ENCODE results near the gene AP2M1. TPM values are rescaled to one million over a fixed set of nuclear protein-coding genes. Genes with fewer than 3 reads are reported as not detected.

The AP2M1 gene
- total RNA-seq, 1 donor from 2014 or later = 253 TPM

DNA sequence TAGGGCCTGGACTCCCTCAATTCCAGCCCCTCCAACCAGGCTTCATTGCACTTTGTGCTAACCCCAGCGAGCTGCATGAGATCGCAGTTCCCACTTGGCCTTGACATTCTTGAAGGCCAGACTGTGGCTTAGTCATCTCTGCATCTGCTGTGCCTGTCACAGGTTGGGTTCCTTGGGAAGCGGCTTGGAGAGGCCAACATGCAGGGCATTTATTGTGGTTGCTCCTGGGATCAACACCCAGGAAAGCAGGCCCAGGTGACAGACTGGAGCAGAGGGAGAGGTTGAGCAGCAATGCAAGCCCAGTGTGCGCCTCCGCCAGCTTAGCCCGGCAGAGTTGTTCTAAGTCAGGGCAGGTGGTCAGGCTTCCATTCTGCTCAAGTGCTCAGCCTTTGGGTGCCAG lies 21.9 kb downstream of the AP2M1 start:
- ATAC-seq (ENCODE audit: poor library complexity) (no peak), DNase-seq (no peak)
- intact Hi-C loops (cut with DNase I) = no loop called here

DNA sequence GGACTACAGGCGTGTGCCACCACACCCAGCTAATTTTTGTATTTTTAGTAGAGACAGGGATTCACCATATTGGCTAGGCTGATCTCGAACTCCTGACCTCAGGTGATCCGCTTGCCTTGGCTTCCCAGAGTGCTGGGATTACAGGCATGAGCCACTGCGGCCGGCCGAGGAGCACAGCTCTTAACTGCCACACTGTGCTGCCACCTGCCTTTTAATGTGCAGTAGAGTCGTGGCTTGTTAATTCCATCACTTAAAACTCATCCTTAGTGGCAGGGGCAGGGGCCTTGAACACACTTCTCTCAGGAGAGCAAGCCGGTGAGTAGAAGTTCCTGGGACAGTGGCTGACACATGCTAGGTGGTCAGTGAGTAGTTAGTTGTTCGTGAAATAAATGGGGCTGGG lies 23.9 kb downstream of the AP2M1 start:
- DNase-seq (no peak), ATAC-seq (ENCODE audit: poor library complexity) (no peak)
- intact Hi-C loops (cut with DNase I) = no loop called here

DNA sequence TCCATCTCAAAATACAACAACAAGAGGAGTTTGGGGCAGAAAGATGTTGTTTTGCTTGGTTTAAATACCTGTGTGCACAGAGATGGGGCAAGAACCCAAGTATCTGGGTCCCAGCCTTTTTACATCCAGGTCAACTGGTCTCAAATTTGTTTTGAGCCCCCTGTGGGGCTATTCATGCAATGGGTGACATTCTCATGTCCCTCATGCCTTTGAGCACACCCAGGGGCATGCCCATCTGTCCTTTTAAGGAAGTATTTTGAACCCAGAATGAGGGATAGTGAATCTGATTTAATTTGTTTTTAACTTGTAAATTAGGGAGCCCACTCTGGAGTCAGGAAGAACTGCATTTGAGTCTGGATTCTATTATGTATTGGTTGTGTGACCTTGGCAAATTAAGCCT lies 26.2 kb downstream of the AP2M1 start:
- ATAC-seq (ENCODE audit: poor library complexity) (no peak), DNase-seq (no peak)
- intact Hi-C loops (cut with DNase I) = no loop called here

DNA sequence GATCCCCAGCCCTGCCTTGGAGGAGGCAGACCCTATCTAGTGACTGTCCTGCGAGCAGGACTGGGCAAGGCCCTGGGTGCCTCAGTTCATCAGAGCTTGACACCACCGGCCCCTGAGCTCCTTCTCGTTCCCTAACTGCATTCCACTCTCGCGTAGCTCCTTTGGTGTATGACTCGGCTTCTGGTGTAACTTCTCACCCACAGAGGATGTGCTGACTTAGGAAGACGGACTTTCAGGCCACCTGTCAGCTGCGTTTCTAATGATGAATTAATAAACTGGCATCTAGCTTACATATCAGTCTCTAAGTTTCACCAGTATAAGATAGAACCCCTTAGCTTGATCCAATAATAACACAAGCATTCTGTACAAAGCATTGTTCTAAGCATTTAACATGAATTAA lies 28.9 kb downstream of the AP2M1 start:
- intact Hi-C loops (cut with DNase I) = no loop called here
- no peak for DNase-seq
- ATAC-seq (ENCODE audit: poor library complexity) = no peak

DNA sequence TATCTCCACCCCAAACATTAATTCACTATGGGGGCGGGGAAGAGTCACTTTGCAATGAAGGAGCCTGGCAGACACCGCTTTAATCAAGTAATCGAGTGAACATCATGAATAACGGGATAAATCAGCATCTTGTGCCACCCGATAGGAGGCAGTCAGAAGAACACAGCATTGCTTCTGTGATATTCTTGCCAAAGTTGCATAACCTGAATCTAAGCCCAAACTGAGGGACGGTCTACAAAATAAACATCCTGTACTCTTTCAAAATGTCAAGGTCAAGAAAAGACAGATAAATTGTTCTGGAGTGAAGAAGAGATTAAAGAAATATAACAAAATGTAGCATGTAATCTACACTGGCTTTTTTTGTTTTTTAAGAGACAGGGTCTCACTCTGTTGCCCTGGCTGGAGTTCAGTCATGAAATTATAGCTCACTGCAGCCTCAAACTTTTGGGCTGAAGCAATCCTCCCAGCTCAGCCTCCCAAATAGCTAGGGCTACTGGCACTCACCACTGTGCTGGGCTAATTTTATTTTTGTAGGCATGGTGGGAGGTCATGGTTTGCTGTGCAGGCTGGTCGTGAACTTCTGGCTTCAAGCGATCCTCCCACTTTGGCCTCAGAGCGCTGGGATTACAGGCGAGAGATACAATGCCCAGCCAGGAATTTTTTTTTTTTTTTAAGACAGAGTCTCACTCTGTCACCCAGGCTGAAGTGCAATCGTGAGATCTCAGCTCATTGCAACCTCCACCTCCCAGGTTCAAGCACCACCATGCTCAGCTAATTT lies 34.7 kb downstream of the AP2M1 start:
- intact Hi-C loops (cut with DNase I) = no loop called here
- peak; percentile 36 for ATAC-seq (ENCODE audit: poor library complexity)

DNA sequence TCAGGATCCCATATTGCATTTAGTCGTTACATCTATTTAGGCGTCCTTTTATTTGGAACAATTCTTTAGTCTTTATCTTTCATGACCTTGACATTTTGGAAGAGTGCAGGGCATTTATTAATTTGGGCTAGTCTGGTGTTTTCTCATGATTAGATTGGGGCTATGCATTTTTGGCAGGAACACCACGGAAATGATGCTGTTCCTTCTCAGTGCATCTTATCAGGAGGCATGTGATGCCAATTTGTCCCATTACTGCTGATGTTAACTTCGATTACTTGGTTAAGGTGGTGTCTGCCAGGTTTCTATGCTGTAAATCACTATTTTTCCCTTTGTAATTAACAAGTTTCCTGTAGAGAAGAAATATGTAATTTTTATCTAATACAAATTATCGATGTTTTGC lies 36.6 kb downstream of the AP2M1 start:
- no peak for DNase-seq
- no peak for ATAC-seq (ENCODE audit: poor library complexity)
- intact Hi-C loops (cut with DNase I) = no loop called here

More for the DNA sequence above, 34.7 kb downstream of the AP2M1 start:
- DNase-seq = no peak

DNA sequence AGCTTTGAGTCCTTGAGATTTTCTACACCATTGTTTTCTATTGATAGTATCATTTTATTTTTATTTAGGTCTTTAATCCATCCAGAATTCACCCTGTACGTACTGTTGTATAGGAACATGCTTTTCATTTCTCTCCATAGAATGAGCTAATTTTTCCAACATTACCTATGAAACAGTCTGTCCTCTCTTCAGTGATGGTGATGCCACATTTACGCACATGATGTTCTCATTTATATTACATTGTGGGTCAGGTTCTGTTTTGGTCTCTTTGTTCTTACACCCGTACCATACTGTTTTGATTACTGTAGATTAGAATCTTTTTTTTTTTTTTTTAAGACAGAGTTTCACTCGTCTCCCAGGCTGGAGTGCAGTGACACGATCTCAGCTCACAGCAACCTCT lies 37.1 kb downstream of the AP2M1 start:
- ATAC-seq (ENCODE audit: poor library complexity) = no peak
- DNase-seq = no peak
- intact Hi-C loops (cut with DNase I) = no loop called here

DNA sequence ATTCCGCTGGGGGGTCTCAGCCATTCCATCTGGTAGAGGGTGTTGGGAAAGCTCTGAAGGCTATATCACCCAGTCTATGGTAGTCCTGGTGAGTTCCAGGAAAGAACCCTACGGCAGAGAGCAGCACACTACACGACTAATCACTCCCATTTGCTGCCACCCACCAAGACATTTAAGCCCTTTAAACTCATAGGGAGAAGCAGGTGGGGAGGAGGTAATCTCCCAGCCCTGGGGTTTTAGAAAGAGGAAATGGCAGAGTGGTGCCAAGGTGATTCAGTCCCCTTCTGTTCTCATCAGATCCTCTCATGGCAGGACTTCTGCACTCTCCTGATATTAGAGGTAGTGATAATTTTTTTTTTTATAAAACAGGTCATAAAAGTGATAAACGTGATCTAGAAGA lies 44.2 kb downstream of the AP2M1 start:
- DNase-seq = no peak
- no peak for ATAC-seq (ENCODE audit: poor library complexity)
- intact Hi-C loops (cut with DNase I) = no loop called here

DNA sequence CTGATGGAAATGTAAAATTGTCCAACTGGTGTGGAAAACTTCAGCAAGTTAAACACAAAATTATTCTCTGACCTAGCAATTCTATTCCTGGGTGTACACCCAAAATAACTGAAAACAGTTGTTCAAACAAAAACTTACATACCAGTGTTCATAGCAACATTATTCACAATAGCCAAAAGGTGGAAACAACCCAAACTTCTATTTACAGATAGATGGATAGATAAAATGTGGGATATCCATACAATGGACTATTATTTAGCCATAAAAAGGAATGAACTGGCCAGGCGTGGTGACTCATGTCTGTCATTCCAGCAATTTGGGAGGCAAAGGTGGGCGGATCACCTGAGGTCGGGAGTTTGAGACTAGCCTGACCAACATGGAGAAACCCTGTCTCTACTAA lies 47.9 kb downstream of the AP2M1 start:
- intact Hi-C loops (cut with DNase I) = no loop called here
- DNase-seq = no peak
- ATAC-seq (ENCODE audit: poor library complexity) = no peak

DNA sequence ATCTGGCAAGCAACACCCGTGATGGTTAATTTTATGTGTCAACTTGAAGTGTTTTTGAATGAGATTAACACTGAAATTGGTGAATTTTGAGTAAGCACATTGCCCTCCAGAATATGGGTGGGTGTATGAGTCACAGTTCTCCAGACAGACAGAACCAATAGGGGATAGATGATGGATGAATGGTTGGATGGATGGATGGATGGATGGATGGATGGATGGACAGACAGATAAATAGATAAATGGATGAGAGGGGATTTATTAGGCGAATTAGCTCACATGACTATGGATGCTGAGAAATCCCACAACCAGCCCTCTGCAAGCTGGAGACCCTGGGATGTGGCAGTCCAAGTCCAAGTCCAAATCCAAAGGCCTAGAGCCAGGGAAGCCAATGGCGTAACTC lies 49.3 kb downstream of the AP2M1 start:
- DNase-seq = no peak
- intact Hi-C loops (cut with DNase I) = no loop called here
- no peak for ATAC-seq (ENCODE audit: poor library complexity)

DNA sequence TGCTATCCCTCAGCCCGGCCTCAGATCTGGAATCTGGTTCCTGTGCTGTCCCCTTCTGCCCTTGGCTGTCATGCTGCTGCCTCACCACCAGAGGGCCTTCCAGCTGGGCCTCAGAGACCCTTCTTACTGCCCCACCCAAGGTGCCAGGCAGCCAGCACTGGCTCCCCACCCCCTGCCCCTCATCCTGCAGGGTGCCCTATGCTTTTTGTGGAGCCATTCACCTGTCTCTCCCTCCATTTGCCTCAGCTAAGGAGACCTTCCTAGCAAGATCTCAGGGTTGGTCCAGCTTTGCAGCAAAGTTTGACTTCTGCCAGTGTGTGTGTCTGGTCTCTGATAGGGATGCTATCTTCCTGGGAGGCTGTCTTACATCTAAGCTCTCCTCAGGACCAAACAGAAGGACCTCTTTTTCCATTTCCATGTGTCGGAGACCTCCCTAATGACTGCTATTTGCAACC lies 52.9 kb downstream of the AP2M1 start:
- intact Hi-C loops (cut with DNase I) = no loop called here
- peak; percentile 46 for ATAC-seq (ENCODE audit: poor library complexity)
- no peak for DNase-seq

DNA sequence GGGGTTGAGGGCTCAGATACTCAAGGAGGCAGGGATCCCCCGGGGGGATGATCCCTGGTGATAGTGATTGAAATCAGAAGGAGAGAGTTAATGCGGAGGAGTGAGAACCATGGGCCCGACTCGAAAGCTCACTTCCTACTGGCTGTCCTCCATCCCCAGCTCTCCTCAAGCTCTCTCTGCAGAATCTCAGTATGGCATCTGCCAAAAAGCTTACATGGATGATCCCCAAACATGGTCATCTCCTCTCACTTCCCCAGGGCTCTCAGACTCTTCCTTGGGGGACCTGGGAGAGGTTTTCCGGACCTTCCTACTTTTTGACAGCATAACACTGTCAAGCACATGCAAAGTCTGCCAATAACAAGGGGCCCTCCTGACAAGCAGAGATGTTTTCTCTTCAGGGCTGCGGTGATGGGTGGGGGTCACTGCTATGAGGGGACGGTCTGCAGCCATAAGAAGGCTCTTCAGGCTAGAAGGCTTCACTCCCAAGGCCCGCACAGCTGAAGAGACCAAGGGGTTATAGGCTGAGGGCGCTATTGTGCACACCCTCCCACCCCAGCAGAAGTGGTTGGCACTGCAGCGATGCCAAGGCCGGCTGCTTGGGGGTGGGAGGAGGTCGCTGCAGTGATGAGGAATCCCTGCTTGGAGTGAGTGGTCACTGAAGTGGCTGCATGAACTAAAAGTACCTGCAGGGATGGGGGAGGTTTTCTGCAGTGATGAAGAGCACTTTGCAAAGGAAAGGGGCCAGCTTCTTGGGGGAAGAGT lies 53.9 kb downstream of the AP2M1 start:
- ATAC-seq (ENCODE audit: poor library complexity) = no peak
- no peak for DNase-seq
- intact Hi-C loops (cut with DNase I) = no loop called here

DNA sequence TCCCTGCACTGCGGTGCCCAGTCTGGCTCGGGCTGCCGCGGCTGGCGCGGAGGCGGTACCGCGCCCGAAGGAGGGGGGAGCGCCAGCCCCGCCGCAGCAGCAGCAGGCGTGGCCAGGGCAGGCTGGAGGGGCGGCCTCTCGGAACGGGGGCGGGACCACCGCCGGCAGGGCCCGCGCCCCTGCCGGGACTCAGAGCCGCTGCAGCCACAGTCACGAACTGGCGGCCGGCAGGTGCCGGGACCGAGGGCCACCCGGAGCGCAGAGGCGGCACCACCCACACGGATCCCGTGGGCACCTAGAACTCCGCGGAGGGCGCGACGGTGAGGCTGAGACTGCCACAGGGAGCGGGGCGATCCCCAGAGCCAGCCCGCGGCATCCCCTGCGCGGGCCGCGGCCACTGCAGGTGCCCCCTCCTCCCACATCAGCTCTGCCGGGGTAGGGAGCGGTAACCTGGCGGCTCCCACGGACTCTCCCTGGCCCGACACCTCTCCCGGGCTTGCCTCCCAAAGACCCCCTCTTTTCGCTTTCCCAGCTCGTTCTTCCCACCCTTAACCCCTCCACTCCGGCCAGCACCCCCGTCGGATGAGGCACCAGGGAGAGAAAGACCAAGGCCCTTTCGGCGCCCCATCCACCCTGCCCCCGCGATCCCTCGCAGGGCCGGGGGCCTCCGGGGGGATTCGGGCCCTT lies 54.9 kb downstream of the AP2M1 start, which contains the start of gene VWA5B2:
Gene VWA5B2 (plus strand): TSS at position 192 of the 687 bp plus-strand sequence. CDS start 944 bp downstream, outside the sequence.
- peak; percentile 64 for DNase-seq
- ATAC-seq (ENCODE audit: poor library complexity) = peak; percentile 91
- intact Hi-C loops (cut with DNase I) = no loop called here

DNA sequence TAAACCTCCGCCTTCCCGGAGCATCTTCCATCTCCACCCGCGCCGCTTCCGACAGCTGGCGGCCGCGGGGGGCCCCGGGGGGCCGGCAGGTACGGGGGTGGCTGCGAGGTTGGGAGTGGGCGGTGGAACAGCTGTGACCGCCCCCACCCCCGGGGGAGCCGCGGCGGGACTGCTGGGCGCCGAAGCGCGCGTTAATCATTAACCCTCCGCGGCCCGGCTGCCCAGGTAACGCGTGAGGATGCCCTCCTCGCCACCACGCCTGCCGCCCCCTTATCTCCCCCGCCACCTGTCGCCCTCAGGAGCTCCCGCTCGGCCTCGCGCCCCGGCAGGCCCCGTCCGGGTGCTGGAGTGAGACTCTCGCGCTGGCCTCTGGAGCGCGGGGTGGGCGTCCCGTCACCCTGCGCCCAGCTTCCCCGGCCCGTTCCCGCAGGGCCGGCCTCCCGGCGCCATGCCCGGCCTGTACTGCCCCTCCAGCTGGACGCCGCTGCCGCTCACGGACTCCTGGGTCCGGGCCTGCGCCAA lies 55.5 kb downstream of the AP2M1 start:
- intact Hi-C loops (cut with DNase I) = no loop called here
- DNase-seq (no peak), ATAC-seq (ENCODE audit: poor library complexity) (no peak)

DNA sequence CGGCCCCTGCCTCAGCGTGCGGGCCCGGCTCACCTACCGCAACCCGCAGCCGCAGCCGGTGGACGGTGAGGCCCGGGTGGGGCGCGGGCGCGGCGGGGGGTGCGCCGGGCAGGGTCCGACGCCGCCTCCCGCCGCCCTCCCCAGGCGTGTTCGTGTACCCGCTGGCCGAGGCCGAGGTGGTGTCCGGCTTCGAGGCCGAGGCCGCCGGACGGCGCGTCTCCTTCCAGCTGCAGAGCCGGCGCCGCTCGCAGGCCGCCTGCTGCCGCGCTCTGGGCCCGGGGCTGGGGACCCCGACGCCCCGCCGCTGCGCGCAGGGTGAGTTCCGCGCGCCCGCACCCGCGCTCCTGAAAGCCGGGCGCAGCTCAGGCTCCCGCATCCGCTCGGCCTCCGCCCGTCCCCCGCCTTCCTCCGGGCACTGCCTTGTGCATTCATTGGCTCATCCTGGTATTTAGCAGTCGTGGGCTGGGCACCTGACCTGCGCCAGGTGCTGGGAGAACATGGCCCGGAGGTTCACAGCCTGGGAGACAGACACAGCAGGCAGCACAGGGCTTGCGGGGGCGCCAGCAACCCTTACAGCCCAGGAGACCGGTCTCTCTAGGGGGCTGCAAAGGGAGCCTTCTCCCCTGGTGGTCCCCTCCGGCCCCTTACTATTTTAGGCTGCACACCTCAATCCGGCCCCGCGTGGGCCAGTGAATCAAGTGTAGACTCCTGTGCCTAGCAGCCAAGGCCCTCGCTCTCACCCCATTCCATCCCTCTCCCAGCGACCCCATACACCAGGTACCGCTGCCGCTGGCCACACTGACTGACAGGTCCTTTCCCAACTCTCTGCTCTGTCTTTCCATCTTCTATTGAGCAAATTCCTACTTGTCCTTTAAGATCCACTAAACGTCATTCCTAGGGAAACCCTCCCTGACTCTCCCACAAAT lies 56.2 kb downstream of the AP2M1 start:
- ATAC-seq (ENCODE audit: poor library complexity) = no peak
- DNase-seq = no peak
- intact Hi-C loops (cut with DNase I) = no loop called here

DNA sequence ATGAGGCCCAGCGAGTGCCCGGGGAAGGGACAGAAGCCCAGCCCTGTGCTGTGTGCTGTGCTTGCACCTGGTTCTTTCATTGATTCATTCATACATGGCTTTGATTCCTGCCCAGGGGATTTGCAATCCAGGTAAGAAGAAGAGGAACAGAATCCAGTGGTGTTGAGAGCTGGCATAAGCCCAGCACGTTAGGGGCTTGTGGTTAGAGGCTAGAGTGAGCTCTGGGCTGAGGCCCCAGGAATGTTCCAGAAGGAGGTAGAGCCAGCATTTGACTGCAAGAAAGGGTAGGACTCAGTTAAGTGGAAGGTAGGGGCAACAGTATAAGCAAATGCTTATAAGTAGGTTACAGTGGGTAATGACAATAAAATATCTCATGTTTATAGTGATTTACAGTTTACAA lies 57.0 kb downstream of the AP2M1 start:
- ATAC-seq (ENCODE audit: poor library complexity) = no peak
- intact Hi-C loops (cut with DNase I) = no loop called here
- DNase-seq = no peak

DNA sequence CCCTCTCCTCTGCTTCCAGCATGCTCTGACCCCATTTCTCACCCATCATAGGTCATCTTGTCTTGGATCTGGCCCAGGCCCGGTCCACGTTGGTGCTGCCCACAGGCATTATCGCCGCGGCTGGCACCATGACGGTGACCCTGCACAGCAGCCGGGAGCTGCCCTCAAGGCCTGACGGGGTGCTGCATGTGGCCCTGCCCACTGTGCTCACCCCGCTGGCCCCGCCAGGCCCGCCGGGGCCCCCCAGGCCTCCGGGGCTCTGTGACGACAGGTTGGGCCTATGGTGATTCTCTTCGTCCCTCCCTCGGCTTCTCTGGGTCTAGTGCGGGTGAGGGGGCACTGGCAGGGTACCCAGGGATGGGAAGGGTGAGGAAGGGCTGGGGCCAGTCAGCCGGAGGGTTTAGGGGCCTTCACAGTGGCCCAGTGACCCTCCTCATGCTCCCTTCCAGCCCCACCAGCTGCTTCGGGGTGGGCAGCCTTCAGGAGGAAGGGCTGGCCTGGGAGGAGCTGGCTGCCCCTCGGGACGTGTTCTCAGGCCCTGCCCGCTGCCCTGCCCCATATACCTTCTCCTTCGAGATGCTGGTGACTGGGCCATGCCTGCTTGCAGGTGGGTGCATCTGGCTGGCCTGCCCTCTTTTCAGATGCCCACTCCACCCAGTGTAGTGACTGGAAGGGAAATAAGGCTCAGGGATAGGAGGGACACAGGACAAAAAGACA lies 58.6 kb downstream of the AP2M1 start:
- ATAC-seq (ENCODE audit: poor library complexity) (no peak), DNase-seq (no peak)
- intact Hi-C loops (cut with DNase I) = no loop called here
